Activated CD8-positive, alpha-beta memory T cell treated with anti-CD3 and anti-CD28 coated beads, Interleukin-2, amount 10 ng/mL, durations not matched to agents 7 days and 5 days (primary cell): ENCODE results near the gene CCNYL1. TPM values are rescaled to one million over a fixed set of nuclear protein-coding genes. Genes with fewer than 3 reads are reported as not detected.

Experiments
- ATAC-seq: fragments of 150-1000 bp; cut with Tn5 transposase; one replicate; pipeline ENCODE4 v1.10.0; 2021; ENCODE audit warnings: moderate library complexity
- CTCF ChIA-PET: fragments of 350-600 bp; sonication (Branson Sonifier 250); formaldehyde crosslinking; loops from one replicate; lab custom pipeline; 2021; ENCODE audit warnings: antibody characterized with exemption; lab: Charles Lee
- DNase-seq: peaks from one replicate; pipeline ENCODE4 v3.0.0-alpha.2; 2020
- H3K27ac Mint-ChIP-seq: one replicate; pipeline ENCODE4 v1.8.0; 2021; ENCODE audit warnings: mild to moderate bottlenecking, mixed read lengths
- H3K27me3 Mint-ChIP-seq: one replicate; pipeline ENCODE4 v1.8.0; 2021; ENCODE audit warnings: mixed read lengths
- H3K36me3 Mint-ChIP-seq: one replicate; pipeline ENCODE4 v1.8.0; 2021; ENCODE audit warnings: mild to moderate bottlenecking, mixed read lengths
- H3K4me1 Mint-ChIP-seq: one replicate; pipeline ENCODE4 v1.8.0; 2021; ENCODE audit warnings: mixed read lengths
- H3K4me3 Mint-ChIP-seq: one replicate; pipeline ENCODE4 v1.8.0; 2021; ENCODE audit warnings: mild to moderate bottlenecking, moderate library complexity, mixed read lengths
- H3K9me3 Mint-ChIP-seq: one replicate; pipeline ENCODE4 v1.8.0; 2022; ENCODE audit warnings: low read depth, mixed read lengths
- total RNA-seq, 2 experiments: library from RNA; stranded (reverse); gene quantifications; one replicate each; pipeline ENCODE4 v1.2.3, GENCODE V29; 2021

Gene CCNYL1
- total RNA-seq, 2 experiments from 2014 or later: 5.8 to 5.9 TPM

- H3K27ac Mint-ChIP-seq: no peak overlapping the region
- CTCF ChIA-PET: no interaction called here
- no peak overlapping the region for H3K4me3 Mint-ChIP-seq
- ATAC-seq: no peak
- H3K27me3 Mint-ChIP-seq: peaks cover 23% of the 10 kb centered on the region
- H3K36me3 Mint-ChIP-seq: no peaks in the 10 kb centered on the region
- no peak for DNase-seq
- peaks cover 8% of the 10 kb centered on the region for H3K4me1 Mint-ChIP-seq
- no peaks in the 10 kb centered on the region for H3K9me3 Mint-ChIP-seq
Observed at GRCh38 chr2:207778298-207778882, 67.0 kb downstream of the CCNYL1 start.

GRCh38 chr2:207779523-207779922 is 68.1 kb downstream of the CCNYL1 start:
- no peak overlapping the region for H3K27ac Mint-ChIP-seq
- ATAC-seq: no peak
- DNase-seq: no peak
- peaks cover 8% of the 10 kb centered on the region for H3K4me1 Mint-ChIP-seq
- H3K36me3 Mint-ChIP-seq: no peaks in the 10 kb centered on the region
- CTCF ChIA-PET: no interaction called here
- H3K4me3 Mint-ChIP-seq: no peak overlapping the region
- no peaks in the 10 kb centered on the region for H3K9me3 Mint-ChIP-seq
- peaks cover 21% of the 10 kb centered on the region for H3K27me3 Mint-ChIP-seq

GRCh38 chr2:207782238-207783030 is 71.0 kb downstream of the CCNYL1 start:
- no peak for DNase-seq
- peaks cover 23% of the 10 kb centered on the region for H3K27me3 Mint-ChIP-seq
- H3K27ac Mint-ChIP-seq: no peak overlapping the region

GRCh38 chr2:207783514-207783913 is 72.1 kb downstream of the CCNYL1 start:
- no peaks in the 10 kb centered on the region for H3K9me3 Mint-ChIP-seq
- H3K36me3 Mint-ChIP-seq: no peaks in the 10 kb centered on the region
- no peak overlapping the region for H3K4me3 Mint-ChIP-seq
- H3K27ac Mint-ChIP-seq: no peak overlapping the region
- ATAC-seq (no peak), DNase-seq (no peak)
- no peaks in the 10 kb centered on the region for H3K4me1 Mint-ChIP-seq
- H3K27me3 Mint-ChIP-seq: peaks cover 26% of the 10 kb centered on the region
- CTCF ChIA-PET: interaction anchor here (1.0 to 1.8 kb wide), 2 partner anchors 13 to 37 kb away, joined by 3 to 5 read pairs; no protein-coding TSS in a partner anchor

More at GRCh38 chr2:207782238-207783030, 71.0 kb downstream of the CCNYL1 start:
- H3K4me1 Mint-ChIP-seq: no peaks in the 10 kb centered on the region
- CTCF ChIA-PET: interaction anchor here (1.8 kb wide), 1 partner anchor 36 kb away, joined by 5 read pairs; no protein-coding TSS in a partner anchor
- no peak overlapping the region for H3K4me3 Mint-ChIP-seq
- H3K36me3 Mint-ChIP-seq: no peaks in the 10 kb centered on the region
- H3K9me3 Mint-ChIP-seq: no peaks in the 10 kb centered on the region
- ATAC-seq: no peak

- Mint-ChIP-seq H3K4me3 (no peak overlapping the region), H3K27ac (no peak overlapping the region), H3K36me3 (no peaks in the 10 kb centered on the region), H3K9me3 (no peaks in the 10 kb centered on the region), H3K4me1 (no peaks in the 10 kb centered on the region), H3K27me3 (peaks cover 26% of the 10 kb centered on the region)
- CTCF ChIA-PET: interaction anchor here (1.2 kb wide), 1 partner anchor 9 kb away, joined by 4 read pairs; no protein-coding TSS in a partner anchor
- ATAC-seq (no peak), DNase-seq (no peak)
Observed at GRCh38 chr2:207784898-207785297, 73.5 kb downstream of the CCNYL1 start.

- Mint-ChIP-seq H3K4me1 (no peaks in the 10 kb centered on the region), H3K4me3 (no peak overlapping the region), H3K27ac (no peak overlapping the region), H3K27me3 (peaks cover 21% of the 10 kb centered on the region), H3K9me3 (no peaks in the 10 kb centered on the region), H3K36me3 (no peaks in the 10 kb centered on the region)
- ATAC-seq: no peak
- no peak for DNase-seq
- CTCF ChIA-PET: no interaction called here
Observed at GRCh38 chr2:207787017-207787416, 75.6 kb downstream of the CCNYL1 start.

- Mint-ChIP-seq H3K4me3 (no peak overlapping the region), H3K27ac (no peak overlapping the region), H3K27me3 (peaks cover 19% of the 10 kb centered on the region), H3K4me1 (peaks cover 4% of the 10 kb centered on the region), H3K9me3 (no peaks in the 10 kb centered on the region), H3K36me3 (no peaks in the 10 kb centered on the region)
- CTCF ChIA-PET: no interaction called here
- no peak for ATAC-seq
- DNase-seq: no peak
Observed at GRCh38 chr2:207787800-207788199, 76.4 kb downstream of the CCNYL1 start.

GRCh38 chr2:207790898-207791297 is 79.5 kb downstream of the CCNYL1 start:
- CTCF ChIA-PET: no interaction called here
- no peak for DNase-seq
- H3K27me3 Mint-ChIP-seq: peaks cover 20% of the 10 kb centered on the region
- H3K27ac Mint-ChIP-seq: no peak overlapping the region
- H3K36me3 Mint-ChIP-seq: no peaks in the 10 kb centered on the region
- H3K9me3 Mint-ChIP-seq: no peaks in the 10 kb centered on the region
- no peak overlapping the region for H3K4me3 Mint-ChIP-seq
- peaks cover 4% of the 10 kb centered on the region for H3K4me1 Mint-ChIP-seq
- ATAC-seq: no peak

GRCh38 chr2:207791579-207792243 is 80.3 kb downstream of the CCNYL1 start:
- H3K4me1 Mint-ChIP-seq: peaks cover 4% of the 10 kb centered on the region
- H3K27me3 Mint-ChIP-seq: peaks cover 20% of the 10 kb centered on the region
- CTCF ChIA-PET: interaction anchor here (1.0 kb wide), 1 partner anchor 14 kb away, joined by 3 read pairs; no protein-coding TSS in a partner anchor
- no peak overlapping the region for H3K4me3 Mint-ChIP-seq
- H3K36me3 Mint-ChIP-seq: no peaks in the 10 kb centered on the region
- H3K9me3 Mint-ChIP-seq: no peaks in the 10 kb centered on the region
- ATAC-seq: no peak
- DNase-seq: no peak
- no peak overlapping the region for H3K27ac Mint-ChIP-seq

GRCh38 chr2:207792244-207792785 is 80.9 kb downstream of the CCNYL1 start:
- CTCF ChIA-PET: interaction anchor here (1.0 to 1.3 kb wide), 2 partner anchors 13 to 17 kb away, joined by 3 read pairs; no protein-coding TSS in a partner anchor

GRCh38 chr2:207796585-207797350 is 85.3 kb downstream of the CCNYL1 start:
- Mint-ChIP-seq H3K36me3 (no peaks in the 10 kb centered on the region), H3K4me1 (peaks cover 4% of the 10 kb centered on the region), H3K9me3 (no peaks in the 10 kb centered on the region), H3K27ac (no peak overlapping the region), H3K27me3 (peaks cover 10% of the 10 kb centered on the region), H3K4me3 (no peak overlapping the region)
- DNase-seq: no peak
- CTCF ChIA-PET: no interaction called here
- ATAC-seq: no peak

More at GRCh38 chr2:207792244-207792785, 80.9 kb downstream of the CCNYL1 start:
- H3K27ac Mint-ChIP-seq: no peak overlapping the region
- no peaks in the 10 kb centered on the region for H3K36me3 Mint-ChIP-seq
- H3K9me3 Mint-ChIP-seq: no peaks in the 10 kb centered on the region
- no peak overlapping the region for H3K4me3 Mint-ChIP-seq
- H3K4me1 Mint-ChIP-seq: peaks cover 4% of the 10 kb centered on the region
- H3K27me3 Mint-ChIP-seq: peaks cover 19% of the 10 kb centered on the region
- DNase-seq (no peak), ATAC-seq (no peak)

- no peak for DNase-seq
- Mint-ChIP-seq H3K27ac (no peak overlapping the region), H3K4me1 (peaks cover 6% of the 10 kb centered on the region), H3K36me3 (no peaks in the 10 kb centered on the region), H3K27me3 (peaks cover 6% of the 10 kb centered on the region), H3K9me3 (no peaks in the 10 kb centered on the region), H3K4me3 (no peak overlapping the region)
- CTCF ChIA-PET: no interaction called here
- no peak for ATAC-seq
Observed at GRCh38 chr2:207801259-207801658, 89.8 kb downstream of the CCNYL1 start.

GRCh38 chr2:207802650-207803049 is 91.2 kb downstream of the CCNYL1 start:
- no peak for DNase-seq
- Mint-ChIP-seq H3K27me3 (peaks cover 8% of the 10 kb centered on the region), H3K27ac (no peak overlapping the region), H3K36me3 (no peaks in the 10 kb centered on the region), H3K4me1 (peaks cover 10% of the 10 kb centered on the region), H3K9me3 (no peaks in the 10 kb centered on the region), H3K4me3 (no peak overlapping the region)
- CTCF ChIA-PET: no interaction called here
- no peak for ATAC-seq
